NCI-H82 treated with DMSO at 0.1 percent for 48 hours (cell line): Measurements from ENCODE around the gene PSMF1.

Experiments
- DNase-seq: peaks from one replicate; lab custom pipeline; 2025; ENCODE audit not compliant: unreplicated experiment; lab: John Stamatoyannopoulos, UW

PSMF1 gene

DNA sequence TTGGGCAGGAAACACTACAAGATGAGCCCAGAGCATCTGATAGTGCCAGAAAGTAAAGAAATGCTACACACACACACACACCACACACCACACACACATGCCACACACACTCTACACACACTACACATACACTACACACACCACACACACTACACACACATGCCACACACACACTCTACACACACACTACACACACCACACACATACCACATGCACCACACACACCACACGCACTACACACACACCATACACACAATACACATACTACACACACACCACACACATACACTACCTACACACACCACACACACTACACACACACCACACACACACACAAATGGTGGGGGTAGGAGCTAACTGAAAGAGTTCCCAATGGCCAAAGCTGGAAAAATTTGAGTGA lies 69.9 kb downstream of the PSMF1 start:
- no peak for DNase-seq

- no peak for DNase-seq
Observed at GRCh38 chr20:1189827-1190226, 71.4 kb downstream of the PSMF1 start.

DNA sequence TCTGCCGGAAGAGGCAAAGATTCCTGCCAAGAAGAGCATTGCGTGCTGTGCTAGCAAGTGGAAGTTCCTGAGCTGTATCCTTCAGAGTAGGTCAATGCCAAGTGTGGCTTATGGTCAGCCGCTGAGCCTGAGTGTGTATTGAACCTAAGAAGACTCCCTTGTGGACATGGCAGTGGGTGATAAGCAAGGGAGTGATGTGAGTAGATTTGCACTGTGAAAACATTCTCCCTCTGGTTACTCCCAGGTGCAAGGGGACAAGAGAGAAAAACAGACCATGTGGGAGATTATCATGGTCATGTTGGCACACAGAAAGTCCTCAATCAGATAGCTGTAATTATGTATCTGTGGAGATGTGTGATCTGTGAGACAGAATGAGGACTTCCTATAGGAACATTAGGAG lies 72.4 kb downstream of the PSMF1 start:
- DNase-seq = no peak

DNA sequence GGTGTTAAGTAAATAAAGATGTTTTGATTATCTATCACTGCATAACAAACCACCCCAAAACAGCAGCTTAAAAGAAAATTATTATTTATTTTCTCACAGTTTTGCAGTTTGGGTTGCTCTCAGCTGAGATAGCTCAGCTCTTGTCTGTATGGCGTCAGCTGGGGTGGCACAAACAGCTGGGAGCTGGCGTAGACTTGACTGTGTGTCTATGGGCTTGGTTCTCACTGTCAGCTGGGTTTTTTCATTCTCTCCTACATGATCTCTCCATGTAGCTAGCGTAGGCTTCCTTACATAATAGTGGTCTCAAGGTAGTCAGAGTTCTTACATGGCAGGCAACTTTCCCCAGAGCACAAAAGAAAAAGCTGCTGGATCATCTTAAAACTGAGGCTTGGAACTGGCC lies 72.9 kb downstream of the PSMF1 start:
- DNase-seq = no peak

DNA sequence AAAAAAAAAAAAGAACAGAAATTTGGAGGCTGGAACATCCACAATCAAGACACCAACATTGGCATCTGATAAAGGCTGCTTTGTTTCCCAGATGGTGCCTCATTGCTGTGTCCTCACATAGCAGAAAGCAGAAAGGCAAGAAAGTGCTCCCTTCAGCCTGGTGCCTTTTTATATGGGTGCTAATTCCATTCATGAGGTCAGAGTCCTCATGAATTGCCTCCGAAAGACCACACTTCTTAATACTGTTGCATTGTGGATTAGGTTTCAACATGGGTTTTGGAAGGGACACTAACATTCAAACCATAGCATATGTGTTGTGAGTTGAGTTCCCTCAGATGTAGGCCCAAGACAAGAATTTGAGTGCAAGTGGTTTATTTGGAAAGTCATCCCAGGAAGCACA lies 76.8 kb downstream of the PSMF1 start:
- no peak for DNase-seq

- no peak for DNase-seq
Observed at GRCh38 chr20:1196634-1197033, 78.2 kb downstream of the PSMF1 start.

GRCh38 chr20:1197801-1198200 lies 79.4 kb downstream of the PSMF1 start:
- no peak for DNase-seq

GRCh38 chr20:1198751-1199150 lies 80.3 kb downstream of the PSMF1 start:
- no peak for DNase-seq

DNA sequence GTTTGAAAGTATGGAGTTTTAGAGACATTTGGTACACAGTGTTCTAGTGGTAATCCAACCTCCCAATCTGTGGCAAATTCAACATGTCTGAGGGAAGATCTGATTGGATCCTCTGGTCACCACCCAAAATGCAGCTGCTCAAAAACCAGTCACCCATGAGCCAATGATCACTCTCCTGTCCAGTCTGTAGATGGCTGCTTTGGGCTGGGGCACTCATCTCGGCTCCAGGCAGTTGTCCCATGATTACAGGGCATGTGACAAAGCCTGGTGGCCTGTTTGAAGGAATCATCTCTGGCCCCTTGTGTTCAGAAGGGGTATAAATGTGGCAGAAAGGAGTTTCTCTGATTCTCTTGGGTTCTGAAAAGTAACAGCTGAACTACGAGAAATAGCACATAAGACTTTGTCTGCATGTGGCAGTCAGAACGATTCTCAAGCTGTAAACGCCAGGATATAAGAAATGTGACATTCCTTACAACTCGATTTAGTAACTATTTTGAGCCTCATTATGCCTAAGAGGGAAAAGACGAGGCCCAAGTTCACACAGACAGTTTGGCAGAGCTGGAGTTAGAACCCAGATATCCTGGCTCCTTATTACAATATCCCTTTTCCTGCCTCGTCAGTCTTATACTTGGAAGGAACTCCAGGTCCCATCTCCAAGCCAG lies 80.9 kb downstream of the PSMF1 start:
- DNase-seq = no peak

DNA sequence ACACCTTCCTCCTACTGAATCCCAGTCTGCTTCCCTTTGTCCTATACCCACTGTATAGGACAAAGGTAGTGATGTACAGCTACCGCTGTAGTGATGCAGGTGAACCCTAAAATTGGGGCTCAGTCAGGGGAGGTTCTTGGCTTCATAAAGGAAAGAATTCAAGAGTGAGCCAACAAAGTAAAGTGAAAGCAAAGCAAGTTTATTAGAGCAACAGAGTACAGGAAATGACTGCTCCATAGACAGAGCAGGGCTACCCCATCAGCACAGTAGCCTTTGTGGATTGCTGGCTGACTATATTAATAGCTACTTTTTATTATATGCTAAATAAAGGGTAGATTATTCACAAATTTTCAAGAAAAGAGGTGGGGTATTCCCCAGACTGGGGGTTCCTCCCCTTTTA lies 81.6 kb downstream of the PSMF1 start:
- no peak for DNase-seq

DNA sequence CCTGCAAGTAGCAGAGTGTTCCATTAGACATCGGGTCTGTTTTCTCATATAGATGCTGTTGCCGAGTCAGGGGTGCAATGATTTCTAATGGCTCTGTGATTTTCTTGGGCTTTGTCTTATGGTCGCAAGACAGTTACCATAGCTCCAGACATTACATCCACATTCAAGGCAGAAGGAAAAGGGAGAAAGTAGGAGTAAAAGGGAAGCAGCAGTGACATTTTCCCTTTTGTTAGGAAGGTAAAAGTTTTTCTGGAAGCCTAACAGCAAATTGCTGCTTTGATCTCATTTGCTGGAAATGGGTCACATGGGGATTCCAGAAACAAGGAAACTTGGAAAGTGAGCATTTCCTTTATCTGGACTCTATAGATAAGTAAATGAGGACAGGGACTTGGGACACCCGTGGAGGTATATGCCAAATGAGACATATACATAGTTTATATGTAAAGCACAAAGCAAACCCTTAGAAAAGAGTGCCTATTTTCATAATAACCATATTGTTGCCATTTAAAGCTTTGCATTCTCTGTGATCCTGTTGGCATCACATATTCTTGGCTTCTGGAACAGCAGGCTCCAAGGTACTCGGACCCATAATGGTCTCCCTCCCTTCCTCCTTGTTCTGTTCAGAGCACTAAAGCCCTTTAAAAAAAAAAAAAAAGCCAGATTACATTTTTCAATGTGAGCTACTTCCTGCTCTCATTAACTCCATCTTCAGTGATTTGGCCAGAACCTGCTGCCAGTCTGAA lies 84.5 kb downstream of the PSMF1 start, which contains the start of gene C20orf202:
C20orf202 (plus strand) TSS at position 693 of the 743 bp plus-strand sequence. CDS start 132 bp downstream, outside the sequence.
- no peak for DNase-seq

DNA sequence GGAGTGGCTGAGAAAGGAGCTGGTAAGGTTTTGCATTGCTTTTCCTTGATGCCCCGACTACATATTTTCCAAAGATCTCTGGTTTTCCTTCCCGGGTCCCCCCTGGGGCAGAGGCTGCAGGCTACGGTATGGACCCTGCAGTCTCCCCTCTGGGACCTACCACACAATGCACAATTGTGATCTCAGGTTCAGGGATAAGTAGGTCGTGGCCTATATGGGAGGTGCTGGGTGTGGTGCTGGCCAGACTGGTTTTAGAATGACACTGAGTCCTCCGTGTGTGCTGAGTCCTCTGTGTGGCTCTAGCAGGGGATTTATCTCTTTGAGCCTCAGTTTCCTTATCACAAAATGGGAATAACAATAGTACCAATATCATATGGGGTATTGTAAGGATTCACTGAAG lies 85.2 kb downstream of the PSMF1 start:
- DNase-seq = no peak

DNA sequence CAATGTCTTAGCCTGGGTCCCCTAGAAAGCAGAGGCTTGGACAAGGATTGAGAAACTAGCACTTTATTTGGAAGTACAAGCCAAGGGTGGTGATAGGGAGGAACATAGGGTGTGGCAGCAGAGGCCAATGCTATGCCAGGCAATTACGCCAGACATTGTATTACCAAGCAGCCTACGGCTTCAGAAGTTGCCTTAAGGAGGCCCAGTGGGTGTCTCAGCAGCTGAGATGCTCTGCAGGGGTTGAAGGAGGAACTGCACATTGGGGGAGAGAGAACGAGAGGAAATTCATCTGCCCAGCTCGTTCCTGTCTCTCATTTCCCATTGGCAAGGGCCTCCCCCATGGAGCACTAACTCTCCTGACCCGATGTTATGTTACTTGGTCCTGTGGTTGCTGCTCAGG lies 85.7 kb downstream of the PSMF1 start:
- no peak for DNase-seq

DNA sequence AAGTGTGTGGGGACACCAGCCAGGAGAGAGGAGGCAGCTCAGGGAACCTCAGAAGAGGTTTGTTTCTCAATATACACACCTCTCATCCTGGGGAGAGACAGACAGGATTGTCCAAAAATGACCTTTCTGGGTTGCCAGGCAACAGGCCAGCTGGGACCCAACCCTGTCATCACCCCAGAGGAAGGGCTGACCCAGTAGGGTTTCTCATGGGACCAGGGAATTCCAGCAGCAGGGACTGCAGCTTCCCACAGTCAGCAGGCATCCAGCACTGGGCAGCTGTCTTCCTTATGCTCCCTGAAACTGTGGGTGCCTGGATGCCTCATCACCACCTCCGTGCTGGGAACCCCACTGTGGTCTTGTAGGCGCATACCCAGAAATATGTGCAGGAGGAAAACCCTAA lies 86.2 kb downstream of the PSMF1 start:
- DNase-seq = no peak

- no peak for DNase-seq
Observed at GRCh38 chr20:1205802-1206201, 87.4 kb downstream of the PSMF1 start.

GRCh38 chr20:1206366-1207148 lies 88.2 kb downstream of the PSMF1 start:
- no peak for DNase-seq

- DNase-seq = no peak
Observed at GRCh38 chr20:1207293-1207878, 89.0 kb downstream of the PSMF1 start.

DNA sequence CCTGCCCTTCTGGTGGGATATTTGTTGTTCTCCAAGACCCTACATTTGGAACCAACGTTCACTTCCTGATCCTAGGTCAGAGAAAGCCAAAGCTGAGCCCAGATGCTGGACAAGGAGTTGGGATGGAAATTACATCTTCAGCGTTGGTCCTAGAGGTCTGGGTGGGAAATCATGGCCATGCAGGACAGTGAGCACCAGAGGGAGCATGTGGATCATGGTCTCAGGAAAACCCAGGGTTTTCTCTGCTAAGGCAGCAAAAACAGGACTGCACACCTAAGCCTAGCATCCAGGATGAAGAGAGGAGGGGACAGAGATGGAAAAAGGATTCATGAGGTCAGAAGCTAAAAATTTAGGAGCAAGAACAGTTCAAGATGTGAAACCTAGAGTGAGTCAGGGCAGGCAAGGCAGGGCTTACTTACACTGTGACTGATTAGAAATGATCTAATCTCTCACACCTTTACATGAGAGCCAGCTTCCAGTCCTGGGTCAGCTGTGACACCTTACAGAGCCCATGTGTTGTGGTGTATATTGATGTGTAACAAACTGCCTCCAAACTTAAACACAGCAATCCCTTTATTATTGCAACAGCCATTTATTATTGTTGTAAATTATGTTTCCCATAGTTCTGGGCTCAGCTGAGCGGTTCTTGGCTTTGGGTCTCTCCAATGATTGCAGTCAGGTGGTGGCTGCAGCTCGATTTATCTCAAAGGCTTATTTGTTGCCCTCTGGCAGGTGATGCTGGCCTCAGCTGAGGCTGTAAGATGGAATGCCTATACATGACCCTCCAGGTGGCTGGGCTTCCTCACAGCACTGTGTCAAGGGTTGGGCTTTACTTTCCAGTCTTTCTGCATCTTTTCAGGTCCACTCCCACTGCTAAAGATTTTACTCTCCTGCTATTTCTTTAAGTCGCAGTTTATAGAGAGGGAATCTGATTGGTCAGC lies 91.3 kb downstream of the PSMF1 start:
- no peak for DNase-seq

DNA sequence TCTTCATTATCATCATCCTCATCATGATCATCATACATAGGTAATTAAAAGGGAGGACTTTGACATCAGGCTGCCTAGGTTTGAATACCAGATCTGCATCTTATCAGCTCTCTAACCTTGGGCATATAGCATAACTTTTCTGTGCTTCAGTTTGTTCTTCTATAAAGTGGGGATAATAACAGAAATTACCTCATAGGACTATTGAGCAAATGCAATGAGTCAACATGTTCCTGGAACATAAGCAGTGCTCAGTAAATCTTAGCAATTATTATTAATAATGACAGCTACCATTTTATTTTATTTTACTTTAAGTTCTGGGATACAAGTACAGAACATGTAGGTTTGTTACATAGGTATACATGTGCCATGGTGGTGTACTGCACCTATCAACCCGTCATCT lies 92.1 kb downstream of the PSMF1 start:
- no peak for DNase-seq

DNA sequence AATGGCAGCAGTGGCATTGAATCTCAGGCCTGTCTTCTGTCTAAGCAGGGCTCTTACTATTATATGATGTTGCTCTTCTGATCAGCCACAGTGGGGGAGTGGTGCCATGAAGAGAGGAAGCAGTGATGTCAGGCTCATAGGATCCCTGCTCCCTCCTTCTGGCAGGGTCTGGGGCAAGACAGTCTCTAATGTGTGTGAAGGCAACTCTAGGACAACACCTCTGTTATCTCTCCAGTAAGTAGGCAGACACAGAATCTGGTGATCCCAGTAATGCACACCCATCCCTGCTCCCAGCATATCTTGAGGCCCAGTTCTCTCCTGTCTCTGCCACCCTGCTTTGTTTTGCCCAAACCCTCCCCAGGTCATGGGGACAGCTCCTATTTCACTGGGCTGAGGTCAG lies 93.6 kb downstream of the PSMF1 start:
- DNase-seq = no peak
